Hematopoietic multipotent progenitor cell treated with erythropoietin and hydrocortisone succinate and interleukin-3 and kit ligand, for 4 days (in vitro differentiated cells): Measurements from ENCODE around the gene ZBTB14.

Experiments
- DNase-seq: peaks from one replicate; pipeline ENCODE4 v3.0.0-alpha.2; 2015

Gene ZBTB14

GRCh38 chr18:5295231-5295920 lies at the start of gene ZBTB14:
Gene ZBTB14, minus strand, starts transcription at chr18:5295726. Its CDS starts 2,480 bp downstream, at chr18:5293246.
- peak; percentile 86 for DNase-seq

- no peak for DNase-seq
Observed at GRCh38 chr18:5339202-5339834, 43.8 kb upstream of the ZBTB14 start.

GRCh38 chr18:5334456-5335075 lies 39.0 kb upstream of the ZBTB14 start:
- no peak for DNase-seq

GRCh38 chr18:5318061-5318700 lies 22.7 kb upstream of the ZBTB14 start:
- DNase-seq, result peak; percentile 65

GRCh38 chr18:5317186-5317585 lies 21.7 kb upstream of the ZBTB14 start:
- DNase-seq, result peak; percentile 60

- DNase-seq, result no peak
Observed at GRCh38 chr18:5315838-5316237, 20.3 kb upstream of the ZBTB14 start.

- DNase-seq, result no peak
Observed at GRCh38 chr18:5311301-5311989, 15.9 kb upstream of the ZBTB14 start.

GRCh38 chr18:5309888-5310470 lies 14.5 kb upstream of the ZBTB14 start:
- DNase-seq, result peak; percentile 75

- no peak for DNase-seq
Observed at GRCh38 chr18:5305835-5306234, 10.3 kb upstream of the ZBTB14 start.

GRCh38 chr18:5304232-5304631 lies 8.7 kb upstream of the ZBTB14 start:
- no peak for DNase-seq

- no peak for DNase-seq
Observed at GRCh38 chr18:5303636-5304035, 8.1 kb upstream of the ZBTB14 start.

GRCh38 chr18:5302606-5303005 lies 7.1 kb upstream of the ZBTB14 start:
- no peak for DNase-seq

- DNase-seq, result no peak
Observed at GRCh38 chr18:5300476-5301010, 5.0 kb upstream of the ZBTB14 start.

GRCh38 chr18:5298156-5298852 lies 2.8 kb upstream of the ZBTB14 start:
- DNase-seq, result no peak

GRCh38 chr18:5297597-5297996 lies 2.1 kb upstream of the ZBTB14 start:
- no peak for DNase-seq

- DNase-seq, result peak; percentile 92
Observed at GRCh38 chr18:5296706-5297320, 1.3 kb upstream of the ZBTB14 start.

GRCh38 chr18:5295981-5296705 lies 617 bp upstream of the ZBTB14 start:
- peak; percentile 98 for DNase-seq

GRCh38 chr18:5294457-5295230 lies 882 bp downstream of the ZBTB14 start:
- peak; percentile 53 for DNase-seq

GRCh38 chr18:5294113-5294456 lies 1.4 kb downstream of the ZBTB14 start:
- no peak for DNase-seq

- no peak for DNase-seq
Observed at GRCh38 chr18:5288517-5288935, 7.0 kb downstream of the ZBTB14 start.
